K562 (cell line): ENCODE results near the gene PPM1D. TPM values are rescaled to one million over a fixed set of nuclear protein-coding genes. Genes with fewer than 3 reads are reported as not detected.
A peak's percentile ranks its signal among the peaks of the same experiment; 100 is the strongest.

Experiments used
- ATAC-seq: fragments of 200-7000 bp; cut with Tn5 transposase; 3 replicates; pipeline ENCODE4 v1.9.1; 2020; ENCODE audit warnings: moderate library complexity
- BruUV-seq: library from RNA; stranded (reverse); fragments of 400-500 nt; replicated peaks from 2 replicates; lab custom pipeline; 2021; lab: Mats Ljungman, UMichigan
- CTCF ChIA-PET: fragments of 300-600 bp; formaldehyde crosslinking; extraction: SDS; loops from one replicate; lab custom pipeline; 2021; ENCODE audit warnings: low intra/inter-chr PET ratio; lab: Yijun Ruan, JAX
- POLR2A ChIA-PET: fragments of 300-600, 350-650 bp; sonication (Branson Sonifier 250); formaldehyde crosslinking; extraction: SDS; loops from one replicate; lab custom pipeline; 2021; ENCODE audit warnings: antibody characterized with exemption, inconsistent platforms; lab: Yijun Ruan, JAX
- DNase-seq, 4 experiments: peaks; one replicate each; pipeline versions ENCODE4 v3.0.0 to v3.0.0-alpha.2; 2011 to 2018; ENCODE audit warnings: low spot score in 3 of 4, mixed read lengths in 3 of 4; ENCODE audit errors: extremely low read depth in 1 of 4
- FAIRE-seq: peaks from 2 replicates; lab custom pipeline; 2011; peaks lifted over from hg19 to GRCh38; lab: Jason Lieb, UNC
- H2AFZ ChIP-seq: 2 replicates; pipeline ENCODE4 v1.6.0; 2011; ENCODE audit warnings: low read depth, low read length, control low read depth, inconsistent platforms
- H3K27ac ChIP-seq: fragments of 200-600 bp; 3 replicates; pipeline ENCODE4 v1.8.0; 2011; ENCODE audit warnings: low read depth, mild to moderate bottlenecking, control low read depth, inconsistent platforms, low read length, moderate library complexity, mixed read lengths; ENCODE audit errors: extremely low read depth
- H3K27me3 ChIP-seq, 2 experiments: fragments of 300-600 bp in 1 of 2; 2 replicates in 1 of 2; 3 replicates in 1 of 2; pipeline versions ENCODE4 v1.6.0 to v1.8.0; 2011; ENCODE audit warnings: inconsistent platforms in 2 of 2, low read length in 2 of 2, mild to moderate bottlenecking in 1 of 2, mixed read lengths in 1 of 2, moderate library complexity in 1 of 2; ENCODE audit not compliant: control insufficient read depth in 2 of 2, insufficient read depth in 2 of 2
- H3K36me3 ChIP-seq: fragments of 300-600 bp; 3 replicates; pipeline ENCODE4 v1.8.0; 2011; ENCODE audit warnings: mild to moderate bottlenecking, low read length, inconsistent platforms; ENCODE audit not compliant: control insufficient read depth, insufficient read depth
- H3K4me1 ChIP-seq, 2 experiments: fragments of 200-600 bp in 1 of 2; replicated peaks in 1 of 2; 2 replicates in 1 of 2; 3 replicates in 1 of 2; pipeline versions ENCODE4 v1.5.1 to v1.8.0; 2011; ENCODE audit warnings: inconsistent platforms in 2 of 2, low read length in 2 of 2, mild to moderate bottlenecking in 1 of 2, mixed read lengths in 1 of 2, moderate library complexity in 1 of 2; ENCODE audit not compliant: control insufficient read depth in 2 of 2, insufficient read depth in 2 of 2
- H3K4me2 ChIP-seq: 2 replicates; pipeline ENCODE4 v1.6.1; 2011; ENCODE audit warnings: low read length, control low read depth, inconsistent platforms, mixed read lengths; ENCODE audit not compliant: insufficient read depth
- H3K4me3 ChIP-seq: fragments of 200-600 bp; sonication (generic), shearing (Covaris generic); 2 replicates; pipeline ENCODE4 v1.5.1; 2016; ENCODE audit warnings: control low read depth, inconsistent platforms
- H3K79me2 ChIP-seq: fragments of 200-600 bp; 3 replicates; pipeline ENCODE4 v1.8.0; 2011; ENCODE audit warnings: low read length, inconsistent platforms; ENCODE audit not compliant: control insufficient read depth, insufficient read depth
- H3K9ac ChIP-seq, 2 experiments: 2 replicates each; pipeline versions ENCODE4 v1.6.0 to v1.6.1; 2011; ENCODE audit warnings: low read depth in 2 of 2, low read length in 2 of 2, control low read depth in 1 of 2, inconsistent platforms in 1 of 2, mild to moderate bottlenecking in 1 of 2, mixed read lengths in 1 of 2; ENCODE audit not compliant: insufficient read depth in 1 of 2
- H3K9me1 ChIP-seq: one replicate; pipeline ENCODE4 v1.6.0; 2011; ENCODE audit warnings: inconsistent platforms, mild to moderate bottlenecking, low read length, moderate library complexity; ENCODE audit not compliant: control insufficient read depth, insufficient read depth
- H3K9me3 ChIP-seq: replicated peaks from 2 replicates; pipeline ENCODE4 v1.5.1; 2011; ENCODE audit warnings: low read depth, low read length, inconsistent platforms; ENCODE audit not compliant: control insufficient read depth, insufficient read depth
- H4K20me1 ChIP-seq: replicated peaks from 2 replicates; pipeline ENCODE4 v1.6.1; 2011; ENCODE audit warnings: low read length, inconsistent platforms, mixed read lengths; ENCODE audit not compliant: control insufficient read depth, insufficient read depth
- ARID1B ChIP-seq: fragments of 450-650 bp; IDR thresholded peaks from 2 replicates; pipeline ENCODE4 v1.6.1; 2016; ENCODE audit warnings: antibody characterized with exemption, mild to moderate bottlenecking, inconsistent platforms
- ATF2 ChIP-seq: sonication (generic); formaldehyde crosslinking; IDR thresholded peaks from 2 replicates; pipeline ENCODE4 v1.8.1; 2022; ENCODE audit warnings: missing genetic modification reagents
- EWSR1 ChIP-seq: fragments of 450-650 bp; IDR thresholded peaks from 2 replicates; pipeline ENCODE4 v1.6.1; 2018; ENCODE audit warnings: borderline replicate concordance, mild to moderate bottlenecking, low read depth, moderate library complexity; ENCODE audit not compliant: partially characterized antibody
- HMBOX1 ChIP-seq: sonication (generic); IDR thresholded peaks from 2 replicates; pipeline ENCODE4 v1.6.1; 2016
- RBM34 ChIP-seq: fragments of 200-400 bp; formaldehyde crosslinking; IDR thresholded peaks from 2 replicates; pipeline ENCODE4 v1.6.1; 2018; ENCODE audit warnings: low read length, borderline replicate concordance; ENCODE audit not compliant: insufficient read depth
- SOX6 ChIP-seq: fragments of 450-650 bp; IDR thresholded peaks from 2 replicates; pipeline ENCODE4 v1.6.1; 2014; ENCODE audit warnings: mild to moderate bottlenecking
- TCF3 ChIP-seq: sonication (generic); formaldehyde crosslinking; IDR thresholded peaks from 2 replicates; pipeline ENCODE4 v1.4.0; 2020; ENCODE audit warnings: mild to moderate bottlenecking, missing genetic modification reagents
- ZBTB11 ChIP-seq, 3 experiments: fragments of 200-800 bp in 1 of 3; fragments of 250-450 bp in 1 of 3; fragments of 450-650 bp in 1 of 3; sonication (Bioruptor Pico) in 1 of 3; sonication (Bioruptor generic) in 1 of 3; formaldehyde crosslinking in 1 of 3; IDR thresholded peaks; 2 replicates each; pipeline versions ENCODE4 v1.6.1 to v1.8.0; 2016 to 2022; ENCODE audit warnings: mild to moderate bottlenecking in 2 of 3, missing genetic modification characterization in 2 of 3, missing compliant biosample characterization in 1 of 3, moderate library complexity in 1 of 3
- ZKSCAN1 ChIP-seq: fragments of 150-350 bp; IDR thresholded peaks from 2 replicates; pipeline ENCODE4 v1.6.1; 2016; ENCODE audit warnings: low read depth, low read length
- ZNF165 ChIP-seq: fragments of 250-450 bp; sonication (Bioruptor Pico); IDR thresholded peaks from 2 replicates; pipeline ENCODE4 v1.4.0; 2020; ENCODE audit warnings: borderline replicate concordance
- ZNF780A ChIP-seq: fragments of 250-450 bp; sonication (Bioruptor Pico); IDR thresholded peaks from 2 replicates; pipeline ENCODE4 v1.5.0; 2021; ENCODE audit warnings: mild to moderate bottlenecking
- WGBS: fragments of 100-300 bp; shearing (Covaris generic); methylation state at CpG from one replicate; pipeline ENCODE4 v1.1.6; 2016; ENCODE audit warnings: low coverage, mixed read lengths; ENCODE audit not compliant: insufficient coverage; ENCODE audit errors: missing lambda C conversion rate; 5-methylcytosine and 5-hydroxymethylcytosine counted together
- in situ Hi-C: fragments of 300-500 bp; cut with MboI; formaldehyde crosslinking; loops from 4 replicates; pipeline ENCODE4 v1.15.0; 2018; ENCODE audit warnings: inconsistent platforms, mixed read lengths
- intact Hi-C: fragments of 100-400 bp; cut with micrococcal nuclease; formaldehyde crosslinking; loops from 2 replicates; pipeline ENCODE4 v1.14.2; 2022
- polyA plus RNA-seq, 8 experiments: library from polyadenylated mRNA; depleted of rRNA in 4 of 8; stranded (reverse) in 5 of 8; unstranded in 3 of 8; fragments of >200 nt; fragmentation: Nextera tagmentation in 2 of 8; fragmentation: Illumina TruSeq in 1 of 8; extraction: Ambion mirVana in 2 of 8; extraction: Trizol in 1 of 8; gene quantifications; 2 replicates each; pipeline versions ENCODE4 v1.2.1 to v1.2.3, GENCODE V29; 2011 to 2014; ENCODE audit warnings: inconsistent platforms in 1 of 8, missing spikeins in 1 of 8
- total RNA-seq, 7 experiments: library from RNA; depleted of rRNA in 6 of 7; stranded (reverse); fragments of >200 nt in 6 of 7; fragmentation: Illumina TruSeq in 2 of 7; extraction: Trizol in 2 of 7; gene quantifications; 2 replicates each; pipeline versions ENCODE4 v1.2.1 to v1.2.3, GENCODE V29; 2011 to 2021; ENCODE audit warnings: low replicate concordance in 1 of 7

PPM1D gene
- total and polyA plus RNA-seq, 9 of the 15 experiments (the other 6 are each of a cell fraction or from before 2014, with no cell fraction given): 2.1 to 19.0 (median 7.8) TPM

GRCh38 chr17:60704170-60704569 is 104.2 kb downstream of the PPM1D start:
- no TSS peak for BruUV-seq
- ATAC-seq (no peak), FAIRE-seq (no peak), DNase-seq (no peak)
- Histone ChIP-seq H2AFZ (no peak overlapping the region), H3K27me3 (peaks cover 0 to 8% of the 10 kb centered on the region in 2 experiments; a peak in 2 of 5 replicates), H3K9ac (no peak overlapping the region), H3K9me1 (no peaks in the 10 kb centered on the region), H3K4me3 (no peak overlapping the region), H3K36me3 (no peaks in the 10 kb centered on the region), H3K79me2 (no peaks in the 10 kb centered on the region), H3K9me3 (no peaks in the 10 kb centered on the region), H3K27ac (no peak overlapping the region), H3K4me1 (peaks cover 0 to 2% of the 10 kb centered on the region in 2 experiments; a peak in 2 of 5 replicates), H3K4me2 (no peak overlapping the region), H4K20me1 (no peaks in the 10 kb centered on the region)
- ChIA-PET CTCF (no interaction called here), POLR2A (no interaction called here)
- intact Hi-C loops (no loop called here), in situ Hi-C loops (no loop called here)
- TF ChIP-seq TCF3 (CRISPR knock-in tag) (0 out of 2 replicates have a peak, but pooled peaks have one; percentile 9), EWSR1 (no peak), ZBTB11 (CRISPR knock-in tag; IDR thresholded peaks at IDR 0.05) (peak in 1 of 3 experiments; percentile 56; a peak in 2 of 6 replicates), ARID1B (0 out of 2 replicates have a peak, but pooled peaks have one; percentile 12), ZKSCAN1 (no peak), HMBOX1 (0 out of 2 replicates have a peak, but pooled peaks have one; percentile 13), RBM34 (no peak), SOX6 (peak; percentile 47; the same call in 1 of the 2 replicates), ZNF165 (CRISPR knock-in tag) (no peak), ATF2 (CRISPR knock-in tag) (no peak), ZNF780A (CRISPR knock-in tag) (no peak)
- 0% methylated on average over 3 of the region's 3 CpGs for WGBS
